IMR-90 (cell line): ENCODE results near the gene PLPP6. TPM values are rescaled to one million over a fixed set of nuclear protein-coding genes. Genes with fewer than 3 reads are reported as not detected.
"Not testable (repeated sequence)": the region's sequence is repeated elsewhere in the genome, so short reads cannot be mapped to it uniquely, and the experiment has no call there.

Experiments
- ATAC-seq: fragments of 200-7000 bp; cut with Tn5 transposase; 2 replicates; pipeline ENCODE4 v1.9.1; 2020; ENCODE audit warnings: low read depth, mild to moderate bottlenecking, moderate library complexity
- BruUV-seq: library from RNA; stranded (reverse); fragments of 400-500 nt; replicated peaks from 2 replicates; lab custom pipeline; 2021; lab: Mats Ljungman, UMichigan
- CTCF ChIA-PET: fragments of 300-600 bp; formaldehyde crosslinking; extraction: SDS; loops from one replicate; lab custom pipeline; 2021; ENCODE audit warnings: antibody characterized with exemption; lab: Yijun Ruan, JAX
- POLR2A ChIA-PET: fragments of 300-600 bp; sonication (Branson Sonifier 250); formaldehyde crosslinking; loops from one replicate; lab custom pipeline; 2022; ENCODE audit warnings: antibody characterized with exemption; ENCODE audit not compliant: unreplicated experiment; lab: Charles Lee
- DNase-seq: peaks from one replicate; pipeline ENCODE4 v3.0.0; 2013
- H2AFZ ChIP-seq: replicated peaks from 2 replicates; pipeline ENCODE3; 2013; ENCODE audit warnings: low read length, mild to moderate bottlenecking; ENCODE audit not compliant: poor library complexity
- H2AK5ac ChIP-seq: 2 replicates; pipeline ENCODE4 v1.6.1; 2013; ENCODE audit warnings: low read depth, low read length, inconsistent platforms
- H2AK9ac ChIP-seq: replicated peaks from 2 replicates; pipeline ENCODE3; 2013; ENCODE audit warnings: mild to moderate bottlenecking, low read depth, low read length, moderate library complexity; ENCODE audit not compliant: poor library complexity
- H2BK120ac ChIP-seq: 2 replicates; pipeline ENCODE4 v1.6.1; 2013; ENCODE audit warnings: low read depth, low read length, inconsistent platforms
- H2BK15ac ChIP-seq: 3 replicates; pipeline ENCODE4 v1.6.1; 2013; ENCODE audit warnings: low read depth, low read length, inconsistent platforms
- H2BK20ac ChIP-seq: 2 replicates; pipeline ENCODE4 v1.6.1; 2013; ENCODE audit warnings: low read depth, mild to moderate bottlenecking, inconsistent platforms, low read length, moderate library complexity
- H2BK5ac ChIP-seq: 2 replicates; pipeline ENCODE4 v1.6.1; 2013; ENCODE audit warnings: mild to moderate bottlenecking, low read depth, low read length, inconsistent platforms; ENCODE audit not compliant: poor library complexity, severe bottlenecking
- H3K14ac ChIP-seq: replicated peaks from 2 replicates; pipeline ENCODE4 v1.6.1; 2013; ENCODE audit warnings: low read depth, low read length, inconsistent platforms
- H3K18ac ChIP-seq: 2 replicates; pipeline ENCODE4 v1.6.1; 2013; ENCODE audit warnings: low read depth, low read length, control low read depth
- H3K23ac ChIP-seq: 2 replicates; pipeline ENCODE4 v1.6.1; 2013; ENCODE audit warnings: low read depth, low read length, inconsistent platforms
- H3K27ac ChIP-seq: 2 replicates; pipeline ENCODE4 v1.5.1; 2013; ENCODE audit warnings: mild to moderate bottlenecking, control low read depth, low read length; ENCODE audit not compliant: insufficient read depth
- H3K27me3 ChIP-seq: 2 replicates; pipeline ENCODE4 v1.6.1; 2013; ENCODE audit warnings: low read length; ENCODE audit not compliant: control insufficient read depth, insufficient read depth
- H3K36me3 ChIP-seq: 2 replicates; pipeline ENCODE4 v1.6.1; 2013; ENCODE audit warnings: low read length, mixed read lengths; ENCODE audit not compliant: control insufficient read depth, insufficient read depth
- H3K4ac ChIP-seq: 2 replicates; pipeline ENCODE4 v1.6.1; 2013; ENCODE audit warnings: low read depth, low read length, inconsistent platforms
- H3K4me1 ChIP-seq: 2 replicates; pipeline ENCODE4 v1.6.1; 2013; ENCODE audit warnings: low read length, mixed read lengths; ENCODE audit not compliant: control insufficient read depth, insufficient read depth
- H3K4me2 ChIP-seq: 2 replicates; pipeline ENCODE4 v1.6.1; 2013; ENCODE audit warnings: low read depth, mild to moderate bottlenecking, control low read depth, low read length, moderate library complexity
- H3K4me3 ChIP-seq: 2 replicates; pipeline ENCODE4 v1.5.1; 2013; ENCODE audit warnings: low read depth, mild to moderate bottlenecking, control low read depth, low read length, moderate library complexity; ENCODE audit not compliant: insufficient read depth
- H3K56ac ChIP-seq: 2 replicates; pipeline ENCODE4 v1.6.1; 2013; ENCODE audit warnings: low read length, inconsistent platforms; ENCODE audit not compliant: insufficient read depth; ENCODE audit errors: extremely low read depth
- H3K79me1 ChIP-seq, 2 experiments: 2 replicates each; pipeline ENCODE4 v1.6.1; 2013; ENCODE audit warnings: low read length in 2 of 2, inconsistent platforms in 1 of 2, low read depth in 1 of 2
- H3K9ac ChIP-seq: 2 replicates; pipeline ENCODE4 v1.6.1; 2013; ENCODE audit warnings: low read depth, low read length, control low read depth
- H3K9me1 ChIP-seq: 2 replicates; pipeline ENCODE4 v1.6.1; 2013; ENCODE audit warnings: low read length, inconsistent platforms; ENCODE audit not compliant: insufficient read depth
- H3K9me3 ChIP-seq: 2 replicates; pipeline ENCODE4 v1.6.1; 2013; ENCODE audit warnings: low read length; ENCODE audit not compliant: control insufficient read depth, insufficient read depth
- H4K20me1 ChIP-seq: 2 replicates; pipeline ENCODE4 v1.6.1; 2013; ENCODE audit warnings: low read length, inconsistent platforms; ENCODE audit not compliant: insufficient read depth
- H4K5ac ChIP-seq: 2 replicates; pipeline ENCODE4 v1.6.1; 2013; ENCODE audit warnings: mild to moderate bottlenecking, low read depth, low read length, control low read depth
- H4K8ac ChIP-seq, 2 experiments: 2 replicates each; pipeline ENCODE4 v1.6.1; 2013; ENCODE audit warnings: low read depth in 2 of 2, low read length in 2 of 2, control low read depth in 1 of 2, inconsistent platforms in 1 of 2
- H4K91ac ChIP-seq: 2 replicates; pipeline ENCODE4 v1.6.1; 2013; ENCODE audit warnings: low read depth, low read length, inconsistent platforms; ENCODE audit not compliant: insufficient read depth
- WGBS, 2 experiments: methylation state at CpG; one replicate each; pipeline versions ENCODE4 v1.1.5 to v1.1.7; 2013; ENCODE audit warnings: missing lambda C conversion rate in 2 of 2; ENCODE audit not compliant: insufficient read length in 1 of 2; ENCODE audit errors: extremely low coverage in 2 of 2; 5-methylcytosine and 5-hydroxymethylcytosine counted together
- dilution Hi-C: fragments of 300-500 bp; cut with HindIII; formaldehyde crosslinking; loops from one replicate; pipeline ENCODE4 v1.14.3; 2018; ENCODE audit warnings: low sequenced_read_pairs; ENCODE audit not compliant: unreplicated experiment
- in situ Hi-C: fragments of 300-500 bp; cut with MboI; formaldehyde crosslinking; loops from 3 replicates; pipeline ENCODE4 v1.14.3; 2019; ENCODE audit warnings: low sequenced_read_pairs, inconsistent platforms, mixed read lengths
- intact Hi-C: fragments of 100-400 bp; cut with micrococcal nuclease; formaldehyde crosslinking; loops from 2 replicates; pipeline ENCODE4 v1.10.0; 2022
- polyA plus RNA-seq, 3 experiments: library from polyadenylated mRNA; depleted of rRNA; stranded (reverse); fragments of >200 nt; gene quantifications; 2 replicates each; pipeline ENCODE4 v1.2.3, GENCODE V29; 2012; ENCODE audit warnings: low replicate concordance in 1 of 3
- total RNA-seq: library from RNA; depleted of rRNA; stranded (reverse); fragments of >200 nt; gene quantifications from 2 replicates; pipeline ENCODE4 v1.2.3, GENCODE V29; 2012

PLPP6 gene
- total and polyA plus RNA-seq, 2 of the 4 experiments (the other 2 are of a cell fraction) = 3.4 to 5.9 TPM

DNA sequence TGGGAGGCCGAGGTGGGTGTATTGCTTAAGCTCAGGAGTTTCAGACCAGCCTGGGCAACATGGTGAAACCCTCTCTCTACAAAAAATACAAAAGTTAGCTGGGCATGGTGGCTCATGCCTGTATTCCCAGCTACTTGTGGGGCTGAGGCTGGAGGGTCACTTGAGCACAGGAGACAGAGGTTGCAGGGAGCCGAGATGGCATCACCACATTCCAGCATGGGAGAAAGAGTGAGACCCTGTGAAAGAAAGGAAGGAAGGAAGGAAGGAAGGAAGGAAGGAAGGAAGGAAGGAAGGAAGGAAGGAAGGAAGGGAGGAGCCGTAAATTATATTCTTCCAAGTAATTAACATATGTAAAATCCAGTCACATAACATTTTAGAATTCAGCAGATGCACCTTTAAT lies 5.9 kb upstream of the PLPP6 start:
- H2BK5ac ChIP-seq, H3K9me1 ChIP-seq, H3K23ac ChIP-seq, H2AK9ac ChIP-seq, H3K27me3 ChIP-seq, H4K20me1 ChIP-seq, H3K4ac ChIP-seq, POLR2A ChIA-PET, H4K91ac ChIP-seq, H3K27ac ChIP-seq, H3K36me3 ChIP-seq, BruUV-seq, H2BK15ac ChIP-seq, intact Hi-C loops, H2AK5ac ChIP-seq, H4K8ac ChIP-seq, H2AFZ ChIP-seq, H3K18ac ChIP-seq, H2BK120ac ChIP-seq, H2BK20ac ChIP-seq, H3K14ac ChIP-seq, H4K5ac ChIP-seq, H3K4me3 ChIP-seq, DNase-seq, H3K4me2 ChIP-seq, ATAC-seq, H3K4me1 ChIP-seq, dilution Hi-C loops, H3K9ac ChIP-seq, H3K79me1 ChIP-seq, H3K56ac ChIP-seq, H3K9me3 ChIP-seq: not testable (repeated sequence)
- in situ Hi-C loops = loop anchor here (10.0 kb wide), 1 partner anchor 261 kb away; no protein-coding TSS in a partner anchor
- WGBS, 2 experiments = no CpG with 5 or more reads among the region's 3 CpGs
- CTCF ChIA-PET = interaction anchor here (0.6 to 0.7 kb wide), 2 partner anchors 12 to 733 kb away, joined by 3 to 4 read pairs; no protein-coding TSS in a partner anchor
